HepG2 (cell line): ENCODE data around the gene PAX7. TPM values are rescaled to one million over a fixed set of nuclear protein-coding genes. Genes with fewer than 3 reads are reported as not detected.

Experiments
- ATAC-seq: fragments of 200-7000 bp; cut with Tn5 transposase; 3 replicates; pipeline ENCODE4 v1.9.1; 2020; ENCODE audit warnings: mild to moderate bottlenecking, moderate library complexity
- BruUV-seq: library from RNA; stranded (reverse); fragments of 400-500 nt; replicated peaks from 2 replicates; lab custom pipeline; 2021; lab: Mats Ljungman, UMichigan
- CTCF ChIA-PET: fragments of 300-600 bp; formaldehyde crosslinking; extraction: SDS; loops from one replicate; lab custom pipeline; 2021; ENCODE audit warnings: low total read pairs, inconsistent platforms, low intra/inter-chr PET ratio; lab: Yijun Ruan, JAX
- POLR2A ChIA-PET: fragments of 350-600 bp; sonication (Branson Sonifier 250); formaldehyde crosslinking; loops from one replicate; lab custom pipeline; 2020; ENCODE audit warnings: antibody characterized with exemption, inconsistent platforms; lab: Yijun Ruan, JAX
- DNase-seq: peaks from one replicate; pipeline ENCODE4 v3.0.0-alpha.2; 2015; ENCODE audit warnings: low spot score
- FAIRE-seq: peaks from 3 replicates; lab custom pipeline; 2011; peaks lifted over from hg19 to GRCh38; lab: Jason Lieb, UNC
- H2AFZ ChIP-seq: one replicate; pipeline ENCODE4 v1.6.1; 2011; ENCODE audit warnings: low read length, inconsistent platforms
- H3K27ac ChIP-seq: fragments of 300-600 bp; 3 replicates; pipeline ENCODE4 v1.8.0; 2011; ENCODE audit warnings: mixed run types, mild to moderate bottlenecking, mixed read lengths, low read length, inconsistent platforms; ENCODE audit not compliant: insufficient read depth; ENCODE audit errors: extremely low read length
- H3K27me3 ChIP-seq, 2 experiments: fragments of 200-600 bp in 1 of 2; 2 replicates in 1 of 2; 3 replicates in 1 of 2; pipeline versions ENCODE4 v1.6.0 to v1.8.0; 2011; ENCODE audit warnings: low read length in 2 of 2, mild to moderate bottlenecking in 2 of 2, moderate library complexity in 2 of 2, inconsistent platforms in 1 of 2; ENCODE audit not compliant: insufficient read depth in 2 of 2, control insufficient read depth in 1 of 2
- H3K36me3 ChIP-seq, 2 experiments: fragments of 200-600 bp in 1 of 2; replicated peaks in 1 of 2; 2 replicates in 1 of 2; 3 replicates in 1 of 2; pipeline versions ENCODE4 v1.5.1 to v1.8.0; 2011; ENCODE audit warnings: low read length in 2 of 2, inconsistent platforms in 1 of 2; ENCODE audit not compliant: insufficient read depth in 2 of 2, control insufficient read depth in 1 of 2
- H3K4me1 ChIP-seq: 2 replicates; pipeline ENCODE4 v1.5.1; 2012; ENCODE audit warnings: low read length, inconsistent platforms; ENCODE audit not compliant: insufficient read depth
- H3K4me2 ChIP-seq: 2 replicates; pipeline ENCODE4 v1.6.0; 2011; ENCODE audit warnings: low read depth, low read length, inconsistent platforms
- H3K4me3 ChIP-seq, 3 experiments: fragments of 200-600 bp in 1 of 3; sonication (generic), shearing (Covaris generic) in 1 of 3; replicated peaks in 1 of 3; 2 replicates each; pipeline ENCODE4 v1.5.1; 2011 to 2016; ENCODE audit warnings: low read length in 3 of 3, inconsistent platforms in 2 of 3, low read depth in 2 of 3, mild to moderate bottlenecking in 2 of 3, control low read depth in 1 of 3, mixed read lengths in 1 of 3; ENCODE audit not compliant: insufficient read depth in 1 of 3
- H3K79me2 ChIP-seq: one replicate; pipeline ENCODE4 v1.6.1; 2011; ENCODE audit warnings: low read length, inconsistent platforms; ENCODE audit not compliant: insufficient read depth
- H3K9ac ChIP-seq: 2 replicates; pipeline ENCODE4 v1.6.0; 2011; ENCODE audit warnings: mild to moderate bottlenecking, low read depth, low read length, inconsistent platforms; ENCODE audit not compliant: insufficient read depth
- H3K9me3 ChIP-seq: 2 replicates; pipeline ENCODE4 v1.5.1; 2012; ENCODE audit warnings: mild to moderate bottlenecking, low read length
- H4K20me1 ChIP-seq: 2 replicates; pipeline ENCODE4 v1.6.0; 2011; ENCODE audit warnings: inconsistent platforms, mild to moderate bottlenecking, low read length, moderate library complexity; ENCODE audit not compliant: insufficient read depth
- LCORL ChIP-seq, 2 experiments: fragments of 450-650 bp in 1 of 2; sonication (generic) in 1 of 2; formaldehyde crosslinking in 1 of 2; IDR thresholded peaks; 2 replicates each; pipeline versions ENCODE4 v1.5.0 to v1.6.1; 2017 to 2020; ENCODE audit warnings: antibody characterized with exemption in 1 of 2, missing genetic modification reagents in 1 of 2
- PTBP1 ChIP-seq: fragments of 200-400 bp; formaldehyde crosslinking; IDR thresholded peaks from 2 replicates; pipeline ENCODE4 v1.6.1; 2018; ENCODE audit warnings: low read length, low read depth; ENCODE audit not compliant: poor library complexity, severe bottlenecking
- ZNF138 ChIP-seq: sonication (generic); formaldehyde crosslinking; IDR thresholded peaks from 2 replicates; pipeline ENCODE4 v1.5.0; 2020; ENCODE audit warnings: mild to moderate bottlenecking, low read depth, missing genetic modification reagents
- ZNF337 ChIP-seq: sonication (generic); formaldehyde crosslinking; IDR thresholded peaks from 2 replicates; pipeline ENCODE4 v1.5.1; 2020; ENCODE audit warnings: missing genetic modification reagents, low read depth, mild to moderate bottlenecking, borderline replicate concordance
- WGBS: methylation state at CpG from one replicate; pipeline ENCODE4 v1.1.6; 2017; ENCODE audit warnings: low lambda C conversion rate; 5-methylcytosine and 5-hydroxymethylcytosine counted together
- in situ Hi-C: cut with HindIII; loops from 2 replicates; pipeline ENCODE4 v1.10.0; 2017; ENCODE audit warnings: low pct_unique_long_range_greater_than_20kb; ENCODE audit not compliant: extremely low pct_ligation_motif_present
- intact Hi-C: fragments of 100-400 bp; cut with micrococcal nuclease; formaldehyde crosslinking; loops from one replicate; pipeline ENCODE4 v1.10.0; 2022; ENCODE audit not compliant: unreplicated experiment
- polyA plus RNA-seq, 8 experiments: library from polyadenylated mRNA; depleted of rRNA in 3 of 8; stranded (reverse) in 7 of 8; unstranded in 1 of 8; fragments of >200 nt; fragmentation: Illumina TruSeq in 4 of 8; extraction: Trizol in 4 of 8; gene quantifications; 2 replicates each; pipeline versions ENCODE4 v1.2.1 to v1.2.3, GENCODE V29; 2011 to 2016; ENCODE audit warnings: low read depth in 4 of 8, missing spikeins in 1 of 8, mixed read lengths in 1 of 8; ENCODE audit not compliant: insufficient read depth in 1 of 8
- total RNA-seq, 5 experiments: library from RNA; depleted of rRNA; stranded (reverse); fragments of >200 nt; fragmentation: Illumina TruSeq; extraction: Trizol; gene quantifications; 2 replicates each; pipeline ENCODE4 v1.2.3, GENCODE V29; 2016; ENCODE audit warnings: low read depth in 1 of 5
- TF ChIP-seq, protein P1 (sequence below): sonication (generic); formaldehyde crosslinking; IDR thresholded peaks from 2 replicates; pipeline ENCODE4 v1.4.0; 2020; ENCODE audit warnings: mild to moderate bottlenecking, missing genetic modification reagents
- TF ChIP-seq, protein P2 (sequence below): sonication (generic); formaldehyde crosslinking; IDR thresholded peaks from 2 replicates; pipeline ENCODE4 v1.8.1; 2023; ENCODE audit warnings: mild to moderate bottlenecking, moderate library complexity, missing genetic modification reagents
- TF ChIP-seq, protein P3 (sequence below): IDR thresholded peaks from 2 replicates; pipeline ENCODE4 v1.6.1; 2016; ENCODE audit warnings: missing biosample characterization, missing genetic modification reagents, low read depth

Gene PAX7
- total and polyA plus RNA-seq, 2 of the 13 experiments (the other 11 are each of a cell fraction or from before 2014, with no cell fraction given) = not detected

DNA sequence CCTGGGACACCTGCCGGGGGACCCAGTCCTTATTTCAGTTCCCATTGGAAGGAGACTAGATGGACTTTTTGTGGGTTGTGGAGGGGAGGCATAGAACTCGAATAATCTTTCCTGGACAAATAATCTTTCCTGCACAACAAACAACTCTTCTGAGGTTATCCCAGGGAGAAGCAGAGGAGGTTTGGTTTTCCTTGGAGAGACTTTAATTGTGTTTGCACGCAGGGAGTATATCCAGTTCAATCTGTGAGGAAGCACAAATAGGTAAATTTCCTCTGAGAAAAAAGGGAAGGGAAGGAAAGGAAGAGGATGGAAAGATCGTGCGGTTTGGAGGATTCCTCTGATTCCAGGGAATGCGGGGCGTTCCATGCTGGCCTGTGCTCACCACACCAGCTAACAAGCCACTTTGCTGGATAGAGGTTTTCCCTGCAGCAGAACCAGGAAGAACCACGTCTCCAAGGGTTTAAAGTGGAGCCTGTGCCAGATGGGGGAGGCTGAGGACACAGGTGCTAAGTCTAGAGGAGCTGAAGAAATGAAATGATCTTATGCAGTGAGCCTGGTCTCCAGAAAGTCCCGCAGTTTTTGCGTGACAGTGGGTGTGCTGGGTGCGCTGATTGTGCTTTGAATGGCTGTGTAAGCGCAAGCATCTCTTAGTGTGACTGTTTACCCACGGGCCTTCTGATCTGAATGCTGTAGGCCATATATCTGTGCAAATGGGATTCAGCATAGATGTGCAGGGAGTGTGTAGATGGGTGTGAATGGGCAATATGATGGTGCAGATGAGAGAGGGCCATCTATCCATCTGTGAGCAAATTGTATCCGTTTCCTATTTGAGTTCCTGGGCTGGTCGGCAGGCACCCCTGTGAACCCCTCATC is 7.6 kb downstream of the PAX7 start (continued):
- TF ChIP-seq ZNF337 (CRISPR knock-in tag) (no peak), ZNF138 (CRISPR knock-in tag) (no peak), LCORL (IDR thresholded peaks at IDR 0.05) (no peak), LCORL (CRISPR knock-in tag; IDR thresholded peaks at IDR 0.05) (no peak), PTBP1 (no peak)
- TF ChIP-seq, protein P1, sequence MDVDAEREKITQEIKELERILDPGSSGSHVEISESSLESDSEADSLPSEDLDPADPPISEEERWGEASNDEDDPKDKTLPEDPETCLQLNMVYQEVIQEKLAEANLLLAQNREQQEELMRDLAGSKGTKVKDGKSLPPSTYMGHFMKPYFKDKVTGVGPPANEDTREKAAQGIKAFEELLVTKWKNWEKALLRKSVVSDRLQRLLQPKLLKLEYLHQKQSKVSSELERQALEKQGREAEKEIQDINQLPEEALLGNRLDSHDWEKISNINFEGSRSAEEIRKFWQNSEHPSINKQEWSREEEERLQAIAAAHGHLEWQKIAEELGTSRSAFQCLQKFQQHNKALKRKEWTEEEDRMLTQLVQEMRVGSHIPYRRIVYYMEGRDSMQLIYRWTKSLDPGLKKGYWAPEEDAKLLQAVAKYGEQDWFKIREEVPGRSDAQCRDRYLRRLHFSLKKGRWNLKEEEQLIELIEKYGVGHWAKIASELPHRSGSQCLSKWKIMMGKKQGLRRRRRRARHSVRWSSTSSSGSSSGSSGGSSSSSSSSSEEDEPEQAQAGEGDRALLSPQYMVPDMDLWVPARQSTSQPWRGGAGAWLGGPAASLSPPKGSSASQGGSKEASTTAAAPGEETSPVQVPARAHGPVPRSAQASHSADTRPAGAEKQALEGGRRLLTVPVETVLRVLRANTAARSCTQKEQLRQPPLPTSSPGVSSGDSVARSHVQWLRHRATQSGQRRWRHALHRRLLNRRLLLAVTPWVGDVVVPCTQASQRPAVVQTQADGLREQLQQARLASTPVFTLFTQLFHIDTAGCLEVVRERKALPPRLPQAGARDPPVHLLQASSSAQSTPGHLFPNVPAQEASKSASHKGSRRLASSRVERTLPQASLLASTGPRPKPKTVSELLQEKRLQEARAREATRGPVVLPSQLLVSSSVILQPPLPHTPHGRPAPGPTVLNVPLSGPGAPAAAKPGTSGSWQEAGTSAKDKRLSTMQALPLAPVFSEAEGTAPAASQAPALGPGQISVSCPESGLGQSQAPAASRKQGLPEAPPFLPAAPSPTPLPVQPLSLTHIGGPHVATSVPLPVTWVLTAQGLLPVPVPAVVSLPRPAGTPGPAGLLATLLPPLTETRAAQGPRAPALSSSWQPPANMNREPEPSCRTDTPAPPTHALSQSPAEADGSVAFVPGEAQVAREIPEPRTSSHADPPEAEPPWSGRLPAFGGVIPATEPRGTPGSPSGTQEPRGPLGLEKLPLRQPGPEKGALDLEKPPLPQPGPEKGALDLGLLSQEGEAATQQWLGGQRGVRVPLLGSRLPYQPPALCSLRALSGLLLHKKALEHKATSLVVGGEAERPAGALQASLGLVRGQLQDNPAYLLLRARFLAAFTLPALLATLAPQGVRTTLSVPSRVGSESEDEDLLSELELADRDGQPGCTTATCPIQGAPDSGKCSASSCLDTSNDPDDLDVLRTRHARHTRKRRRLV = no peak

DNA sequence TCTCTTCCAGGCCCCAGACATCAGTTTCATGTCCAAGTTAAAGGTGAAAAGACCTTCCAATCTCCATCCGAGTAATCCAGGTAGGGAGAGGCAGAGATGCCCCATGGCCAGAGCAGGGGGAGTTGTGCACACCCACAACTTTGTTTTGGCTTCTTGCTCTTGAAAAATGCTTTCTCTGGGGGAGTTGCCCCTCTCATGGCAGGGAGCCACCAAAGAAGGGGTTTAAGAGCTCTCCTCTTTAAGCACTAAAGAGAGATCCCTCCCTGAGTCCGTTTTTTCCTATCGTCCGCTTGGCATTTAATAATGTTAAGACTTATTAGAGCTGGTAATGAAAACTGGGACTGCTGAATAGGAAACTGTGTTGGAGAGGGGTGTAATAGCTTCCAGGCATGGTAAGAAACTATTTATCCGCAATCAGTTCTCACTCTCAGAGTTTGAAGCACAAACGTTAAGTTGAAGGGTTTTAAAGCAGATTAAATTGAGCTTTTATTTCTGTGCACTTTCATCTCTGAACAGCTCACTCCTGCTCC is 8.3 kb downstream of the PAX7 start:
- Histone ChIP-seq H3K4me3 (no peak overlapping the region), H3K36me3 (no peaks in the 10 kb centered on the region), H2AFZ (no peak overlapping the region), H4K20me1 (peaks cover 12% of the 10 kb centered on the region; the same call in 1 of the 2 replicates), H3K9me3 (no peaks in the 10 kb centered on the region), H3K27ac (no peak overlapping the region), H3K4me1 (peaks cover 18% of the 10 kb centered on the region), H3K79me2 (no peaks in the 10 kb centered on the region), H3K27me3 (peaks cover 24 to 95% of the 10 kb centered on the region in 2 experiments), H3K9ac (no peak overlapping the region), H3K4me2 (no peak overlapping the region)
- 8% methylated on average over 6 of the region's 6 CpGs for WGBS
- DNase-seq = no peak
- TF ChIP-seq, protein P2, sequence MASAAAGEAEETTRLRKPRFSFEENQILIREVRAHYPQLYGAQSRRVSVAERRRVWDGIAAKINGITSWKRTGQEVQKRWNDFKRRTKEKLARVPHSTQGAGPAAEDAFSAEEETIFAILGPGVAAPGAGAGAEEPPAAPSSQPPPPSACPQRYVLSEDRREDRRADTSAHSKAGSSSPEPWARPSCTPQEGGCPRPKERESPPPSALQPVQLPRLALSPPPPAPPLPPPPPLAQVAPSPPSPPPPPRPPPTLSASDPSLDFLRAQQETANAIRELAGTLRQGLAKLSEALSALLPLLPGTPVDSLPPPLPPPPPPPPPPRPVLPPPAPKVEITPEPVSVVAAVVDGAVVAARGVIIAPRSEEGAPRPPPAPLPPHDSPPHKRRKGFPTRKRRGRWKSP (CRISPR knock-in tag) = no peak
- TF ChIP-seq, protein P3, sequence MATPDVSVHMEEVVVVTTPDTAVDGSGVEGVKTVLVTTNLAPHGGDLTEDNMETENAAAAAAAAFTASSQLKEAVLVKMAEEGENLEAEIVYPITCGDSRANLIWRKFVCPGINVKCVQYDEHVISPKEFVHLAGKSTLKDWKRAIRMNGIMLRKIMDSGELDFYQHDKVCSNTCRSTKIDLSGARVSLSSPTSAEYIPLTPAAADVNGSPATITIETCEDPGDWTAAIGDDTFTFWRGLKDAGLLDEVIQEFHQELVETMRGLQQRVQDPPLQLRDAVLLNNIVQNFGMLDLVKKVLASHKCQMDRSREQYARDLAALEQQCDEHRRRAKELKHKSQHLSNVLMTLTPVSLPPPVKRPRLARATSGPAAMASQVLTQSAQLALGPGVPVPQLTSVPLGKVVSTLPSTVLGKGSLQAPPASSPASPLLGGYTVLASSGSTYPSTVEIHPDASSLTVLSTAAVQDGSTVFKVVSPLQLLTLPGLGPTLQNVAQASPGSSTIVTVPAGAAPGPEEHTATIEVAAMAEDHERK (CRISPR knock-in tag) = no peak
- intact Hi-C loops (no loop called here), in situ Hi-C loops (no loop called here)
- CTCF ChIA-PET = no interaction called here
- POLR2A ChIA-PET = no interaction called here
- no TSS peak for BruUV-seq
- no peak for ATAC-seq
- FAIRE-seq = no peak
